ENCODE data around the gene PRUNE2. TPM values are rescaled to one million over a fixed set of nuclear protein-coding genes. Genes with fewer than 3 reads are reported as not detected.

The PRUNE2 gene
- total RNA-seq, 5 donors from 2014 or later (not counting 1 experiment from before 2014, with no cell fraction given), result 0.20 to 0.76 (median 0.45) TPM

DNA sequence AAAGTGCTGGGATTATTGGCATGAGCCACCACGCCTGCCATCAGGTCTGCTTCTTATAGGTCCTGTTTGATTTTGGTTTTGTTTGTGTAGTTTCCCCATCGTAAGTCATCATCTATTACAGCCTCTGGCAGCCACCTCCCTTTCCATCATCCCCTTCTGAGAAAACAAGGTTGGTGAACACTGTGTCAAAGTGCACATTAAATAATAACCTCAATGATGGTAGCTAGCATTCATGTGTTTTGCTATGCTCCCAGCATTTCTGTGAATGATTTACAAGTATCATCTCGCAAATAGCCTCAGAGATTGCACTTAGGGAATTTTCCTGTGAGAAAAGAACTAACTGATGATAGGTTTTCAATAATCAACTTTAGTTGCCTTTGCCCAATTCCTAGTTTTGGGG lies 9.9 kb downstream of the PRUNE2 start:
- 60% methylated on average over 1 of the region's 3 CpGs for WGBS (ENCODE audit: insufficient coverage)
- peaks cover 0 to 6% of the 10 kb centered on the region in 2 experiments for H3K27me3 ChIP-seq (replicated peaks in 1 of 2; ENCODE audit: control insufficient read depth in 2 of 2, extremely low read depth in 1 of 2, insufficient read depth in 2 of 2, low read length in 1 of 2)
- H3K4me1 Mint-ChIP-seq, result no peaks in the 10 kb centered on the region
- no peak overlapping the region for H3K27ac ChIP-seq (ENCODE audit: low read length)
- no peak overlapping the region for H3K4me3 Mint-ChIP-seq
- H3K4me1 ChIP-seq (ENCODE audit: control insufficient read depth in 1 of 2, extremely low read depth in 1 of 2, insufficient read depth in 2 of 2, low read length in 2 of 2), result no peaks in the 10 kb centered on the region
- ATAC-seq (replicated peaks in 1 of 4), result no peak
- H3K27ac Mint-ChIP-seq, result no peak overlapping the region
- H3K36me3 ChIP-seq (ENCODE audit: control insufficient read depth in 2 of 2, extremely low read depth in 1 of 2, insufficient read depth in 1 of 2, low read length in 1 of 2), result no peaks in the 10 kb centered on the region
- H3K27me3 Mint-ChIP-seq, result peaks cover 11 to 15% of the 10 kb centered on the region in 2 donors
- H3K36me3 Mint-ChIP-seq, result no peaks in the 10 kb centered on the region
- no peak overlapping the region for H3K4me3 ChIP-seq (ENCODE audit: control insufficient read depth in 1 of 2, extremely low read depth in 1 of 2, low read length in 1 of 2)
- no peaks in the 10 kb centered on the region for H3K9me3 ChIP-seq
- H3K9me3 Mint-ChIP-seq, result no peaks in the 10 kb centered on the region
- DNase-seq, result no peak
- POLR2A ChIA-PET, result no interaction called here
- CTCF ChIA-PET, result no interaction called here

GRCh38 chr9:76895186-76895585 lies 10.7 kb downstream of the PRUNE2 start:
- Histone ChIP-seq H3K27me3 (replicated peaks in 1 of 2; ENCODE audit: control insufficient read depth in 2 of 2, extremely low read depth in 1 of 2, insufficient read depth in 2 of 2, low read length in 1 of 2) (peaks cover 0 to 6% of the 10 kb centered on the region in 2 experiments), H3K4me1 (ENCODE audit: control insufficient read depth in 1 of 2, extremely low read depth in 1 of 2, insufficient read depth in 2 of 2, low read length in 2 of 2) (no peaks in the 10 kb centered on the region), H3K9me3 (no peaks in the 10 kb centered on the region), H3K4me3 (ENCODE audit: control insufficient read depth in 1 of 2, extremely low read depth in 1 of 2, low read length in 1 of 2) (no peak overlapping the region), H3K36me3 (ENCODE audit: control insufficient read depth in 2 of 2, extremely low read depth in 1 of 2, insufficient read depth in 1 of 2, low read length in 1 of 2) (no peaks in the 10 kb centered on the region), H3K27ac (ENCODE audit: low read length) (no peak overlapping the region)
- no peak overlapping the region for H3K27ac Mint-ChIP-seq
- H3K4me1 Mint-ChIP-seq, result no peaks in the 10 kb centered on the region
- CTCF ChIA-PET, result no interaction called here
- POLR2A ChIA-PET, result no interaction called here
- WGBS (ENCODE audit: insufficient coverage), result 75% methylated on average over 2 of the region's 6 CpGs
- DNase-seq (no peak), ATAC-seq (replicated peaks in 1 of 4) (no peak)
- H3K9me3 Mint-ChIP-seq, result no peaks in the 10 kb centered on the region
- peaks cover 8 to 15% of the 10 kb centered on the region in 2 donors for H3K27me3 Mint-ChIP-seq
- H3K36me3 Mint-ChIP-seq, result no peaks in the 10 kb centered on the region
- no peak overlapping the region for H3K4me3 Mint-ChIP-seq

- ChIA-PET POLR2A (interaction anchor here in 1 of 2 donors (0.5 kb wide), 1 partner anchor 1085 kb away, joined by 3 read pairs; no protein-coding TSS in a partner anchor), CTCF (no interaction called here)
- no peak for DNase-seq
- ATAC-seq (replicated peaks in 1 of 4), result no peak
- Histone ChIP-seq H3K27me3 (replicated peaks in 1 of 2; ENCODE audit: control insufficient read depth in 2 of 2, extremely low read depth in 1 of 2, insufficient read depth in 2 of 2, low read length in 1 of 2) (peaks cover 0 to 6% of the 10 kb centered on the region in 2 experiments), H3K4me3 (ENCODE audit: control insufficient read depth in 1 of 2, extremely low read depth in 1 of 2, low read length in 1 of 2) (no peak overlapping the region), H3K27ac (ENCODE audit: low read length) (no peak overlapping the region), H3K9me3 (no peaks in the 10 kb centered on the region), H3K4me1 (ENCODE audit: control insufficient read depth in 1 of 2, extremely low read depth in 1 of 2, insufficient read depth in 2 of 2, low read length in 2 of 2) (no peaks in the 10 kb centered on the region), H3K36me3 (ENCODE audit: control insufficient read depth in 2 of 2, extremely low read depth in 1 of 2, insufficient read depth in 1 of 2, low read length in 1 of 2) (no peaks in the 10 kb centered on the region)
- Mint-ChIP-seq H3K4me3 (no peak overlapping the region), H3K36me3 (no peaks in the 10 kb centered on the region), H3K9me3 (no peaks in the 10 kb centered on the region), H3K27me3 (peaks cover 1 to 7% of the 10 kb centered on the region in 2 donors), H3K27ac (no peak overlapping the region), H3K4me1 (no peaks in the 10 kb centered on the region)
- 65% methylated on average over 3 of the region's 5 CpGs for WGBS (ENCODE audit: insufficient coverage)
These were observed 11.7 kb downstream of the PRUNE2 start for GRCh38 chr9:76894198-76894597.

- H3K9me3 Mint-ChIP-seq, result no peaks in the 10 kb centered on the region
- CTCF ChIA-PET, result no interaction called here
These were observed 12.4 kb downstream of the PRUNE2 start for GRCh38 chr9:76893395-76893932.

GRCh38 chr9:76891874-76892273 lies 14.0 kb downstream of the PRUNE2 start:
- 100% methylated on average over 1 of the region's 5 CpGs for WGBS (ENCODE audit: insufficient coverage)
- Mint-ChIP-seq H3K36me3 (no peaks in the 10 kb centered on the region), H3K4me3 (no peak overlapping the region), H3K27ac (no peak overlapping the region), H3K27me3 (peaks cover 0 to 10% of the 10 kb centered on the region in 2 donors), H3K9me3 (no peaks in the 10 kb centered on the region), H3K4me1 (no peaks in the 10 kb centered on the region)
- DNase-seq (no peak), ATAC-seq (replicated peaks in 1 of 4) (no peak)
- H3K4me3 ChIP-seq (ENCODE audit: control insufficient read depth in 1 of 2, extremely low read depth in 1 of 2, low read length in 1 of 2), result no peak overlapping the region
- H3K27me3 ChIP-seq (replicated peaks in 1 of 2; ENCODE audit: control insufficient read depth in 2 of 2, extremely low read depth in 1 of 2, insufficient read depth in 2 of 2, low read length in 1 of 2), result no peaks in the 10 kb centered on the region
- H3K27ac ChIP-seq (ENCODE audit: low read length), result no peak overlapping the region
- H3K9me3 ChIP-seq, result no peaks in the 10 kb centered on the region
- CTCF ChIA-PET, result no interaction called here
- no peaks in the 10 kb centered on the region for H3K4me1 ChIP-seq (ENCODE audit: control insufficient read depth in 1 of 2, extremely low read depth in 1 of 2, insufficient read depth in 2 of 2, low read length in 2 of 2)
- POLR2A ChIA-PET, result no interaction called here
- H3K36me3 ChIP-seq (ENCODE audit: control insufficient read depth in 2 of 2, extremely low read depth in 1 of 2, insufficient read depth in 1 of 2, low read length in 1 of 2), result no peaks in the 10 kb centered on the region

More at GRCh38 chr9:76893395-76893932, 12.4 kb downstream of the PRUNE2 start:
- no peaks in the 10 kb centered on the region for H3K4me1 ChIP-seq (ENCODE audit: control insufficient read depth in 1 of 2, extremely low read depth in 1 of 2, insufficient read depth in 2 of 2, low read length in 2 of 2)
- ATAC-seq (replicated peaks in 1 of 4) (no peak), DNase-seq (no peak)
- no peak overlapping the region for H3K27ac Mint-ChIP-seq
- no peaks in the 10 kb centered on the region for H3K36me3 ChIP-seq (ENCODE audit: control insufficient read depth in 2 of 2, extremely low read depth in 1 of 2, insufficient read depth in 1 of 2, low read length in 1 of 2)
- WGBS (ENCODE audit: insufficient coverage), result 61% methylated on average over 2 of the region's 4 CpGs
- H3K27me3 ChIP-seq (replicated peaks in 1 of 2; ENCODE audit: control insufficient read depth in 2 of 2, extremely low read depth in 1 of 2, insufficient read depth in 2 of 2, low read length in 1 of 2), result peaks cover 0 to 6% of the 10 kb centered on the region in 2 experiments
- H3K4me1 Mint-ChIP-seq, result no peaks in the 10 kb centered on the region
- H3K27ac ChIP-seq (ENCODE audit: low read length), result no peak overlapping the region
- no peak overlapping the region for H3K4me3 Mint-ChIP-seq
- H3K27me3 Mint-ChIP-seq, result peaks cover 0 to 7% of the 10 kb centered on the region in 2 donors
- POLR2A ChIA-PET, result no interaction called here
- no peaks in the 10 kb centered on the region for H3K36me3 Mint-ChIP-seq
- no peaks in the 10 kb centered on the region for H3K9me3 ChIP-seq
- H3K4me3 ChIP-seq (ENCODE audit: control insufficient read depth in 1 of 2, extremely low read depth in 1 of 2, low read length in 1 of 2), result no peak overlapping the region

- H3K27me3 ChIP-seq (replicated peaks in 1 of 2; ENCODE audit: control insufficient read depth in 2 of 2, extremely low read depth in 1 of 2, insufficient read depth in 2 of 2, low read length in 1 of 2), result no peaks in the 10 kb centered on the region
- no peaks in the 10 kb centered on the region for H3K4me1 Mint-ChIP-seq
- no peak overlapping the region for H3K4me3 ChIP-seq (ENCODE audit: control insufficient read depth in 1 of 2, extremely low read depth in 1 of 2, low read length in 1 of 2)
- no peak for ATAC-seq (replicated peaks in 1 of 4)
- 93% methylated on average over 5 of the region's 5 CpGs for WGBS (ENCODE audit: insufficient coverage)
- DNase-seq, result no peak
- no peak overlapping the region for H3K27ac Mint-ChIP-seq
- peaks cover 0 to 5% of the 10 kb centered on the region in 2 donors for H3K27me3 Mint-ChIP-seq
- ChIA-PET CTCF (interaction anchor here in 1 of 2 donors (0.6 kb wide), 1 partner anchor 1628 kb away, joined by 4 read pairs; no protein-coding TSS in a partner anchor), POLR2A (no interaction called here)
- H3K27ac ChIP-seq (ENCODE audit: low read length), result no peak overlapping the region
- no peaks in the 10 kb centered on the region for H3K36me3 Mint-ChIP-seq
- H3K9me3 ChIP-seq, result no peaks in the 10 kb centered on the region
- no peaks in the 10 kb centered on the region for H3K4me1 ChIP-seq (ENCODE audit: control insufficient read depth in 1 of 2, extremely low read depth in 1 of 2, insufficient read depth in 2 of 2, low read length in 2 of 2)
- no peaks in the 10 kb centered on the region for H3K9me3 Mint-ChIP-seq
- H3K4me3 Mint-ChIP-seq, result no peak overlapping the region
- H3K36me3 ChIP-seq (ENCODE audit: control insufficient read depth in 2 of 2, extremely low read depth in 1 of 2, insufficient read depth in 1 of 2, low read length in 1 of 2), result no peaks in the 10 kb centered on the region
These were observed 14.6 kb downstream of the PRUNE2 start for GRCh38 chr9:76891279-76891678.

DNA sequence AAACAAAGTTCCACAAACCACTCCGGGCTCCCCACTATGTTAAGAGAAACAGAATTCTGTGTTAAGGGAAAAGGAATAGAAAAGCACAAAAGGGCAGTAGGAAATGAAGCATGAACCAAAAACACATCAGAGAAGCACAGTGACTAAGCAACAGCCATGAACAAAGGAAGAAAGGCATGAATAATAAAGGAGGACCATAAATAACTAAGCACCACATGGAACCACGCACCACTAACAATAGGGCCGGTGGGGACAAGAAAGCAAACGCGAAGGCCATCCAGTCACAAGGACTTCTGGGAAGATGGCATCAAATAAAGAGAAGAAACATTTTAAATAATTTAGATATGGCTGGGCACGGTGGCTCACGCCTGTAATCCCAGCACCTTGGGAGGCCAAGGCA lies 18.0 kb downstream of the PRUNE2 start:
- Histone ChIP-seq H3K27me3 (replicated peaks in 1 of 2; ENCODE audit: control insufficient read depth in 2 of 2, extremely low read depth in 1 of 2, insufficient read depth in 2 of 2, low read length in 1 of 2) (no peaks in the 10 kb centered on the region), H3K9me3 (no peaks in the 10 kb centered on the region), H3K4me3 (ENCODE audit: control insufficient read depth in 1 of 2, extremely low read depth in 1 of 2, low read length in 1 of 2) (no peak overlapping the region), H3K4me1 (ENCODE audit: control insufficient read depth in 1 of 2, extremely low read depth in 1 of 2, insufficient read depth in 2 of 2, low read length in 2 of 2) (no peaks in the 10 kb centered on the region), H3K27ac (ENCODE audit: low read length) (no peak overlapping the region), H3K36me3 (ENCODE audit: control insufficient read depth in 2 of 2, extremely low read depth in 1 of 2, insufficient read depth in 1 of 2, low read length in 1 of 2) (no peaks in the 10 kb centered on the region)
- peaks cover 0 to 9% of the 10 kb centered on the region in 2 donors for H3K27me3 Mint-ChIP-seq
- no peaks in the 10 kb centered on the region for H3K9me3 Mint-ChIP-seq
- no peaks in the 10 kb centered on the region for H3K36me3 Mint-ChIP-seq
- DNase-seq (no peak), ATAC-seq (replicated peaks in 1 of 4) (no peak)
- 93% methylated on average over 2 of the region's 7 CpGs for WGBS (ENCODE audit: insufficient coverage)
- no peak overlapping the region for H3K27ac Mint-ChIP-seq
- CTCF ChIA-PET, result no interaction called here
- POLR2A ChIA-PET, result no interaction called here
- no peaks in the 10 kb centered on the region for H3K4me1 Mint-ChIP-seq
- H3K4me3 Mint-ChIP-seq, result no peak overlapping the region

All from T-cell (primary cell).